NCI-H187 (cell line): Measurements from ENCODE around the gene WDR18.
A peak's percentile ranks its signal among the peaks of the same experiment; 100 is the strongest.

ENCODE experiments used
- DNase-seq, 2 experiments: peaks; one replicate each; lab custom pipeline; 2025; lab: John Stamatoyannopoulos, UW

The WDR18 gene

GRCh38 chr19:984165-984967 is at the start of gene WDR18:
WDR18 (plus strand) TSS chr19:984345; CDS start chr19:984354, 9 bp downstream.
- DNase-seq: peak; percentile 74 to 97

DNA sequence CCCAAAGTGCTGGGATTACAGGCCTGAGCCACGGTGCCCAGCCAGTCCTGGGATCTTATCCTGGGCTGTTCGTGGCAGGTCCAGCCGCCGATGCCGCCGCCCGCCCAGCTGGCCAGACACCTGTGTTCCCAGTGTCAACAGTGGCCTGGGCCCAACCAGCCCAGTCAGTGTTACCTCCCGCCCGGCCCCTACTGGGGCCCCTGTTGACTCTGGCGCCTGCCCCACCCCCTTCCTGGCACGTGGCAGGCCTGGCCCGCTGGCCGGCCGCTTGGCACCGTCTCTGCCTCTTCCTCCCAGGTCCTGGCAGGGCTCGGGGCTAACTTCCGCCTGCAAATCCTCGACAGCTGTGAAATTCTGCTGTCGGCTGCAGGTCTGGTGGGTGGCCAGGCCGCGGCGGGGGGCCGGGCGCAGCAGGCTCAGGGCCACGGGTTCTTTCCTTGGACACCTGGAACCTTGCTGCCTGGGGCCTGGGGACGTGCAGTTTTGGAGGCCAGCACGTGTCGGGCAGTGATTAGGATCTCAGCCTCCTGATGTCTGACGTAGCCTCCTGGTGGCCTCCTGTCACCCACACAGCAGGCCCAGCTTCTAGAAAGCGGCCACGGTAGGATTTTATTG is 49.2 kb upstream of the WDR18 start:
- DNase-seq: no peak

GRCh38 chr19:936175-936546 is 48.0 kb upstream of the WDR18 start:
- DNase-seq: no peak

GRCh38 chr19:937259-937694 is 46.9 kb upstream of the WDR18 start:
- no peak for DNase-seq

GRCh38 chr19:938233-938923 is 45.8 kb upstream of the WDR18 start:
- DNase-seq: no peak

- DNase-seq: no peak
Measured at GRCh38 chr19:939439-939838, 44.7 kb upstream of the WDR18 start.

DNA sequence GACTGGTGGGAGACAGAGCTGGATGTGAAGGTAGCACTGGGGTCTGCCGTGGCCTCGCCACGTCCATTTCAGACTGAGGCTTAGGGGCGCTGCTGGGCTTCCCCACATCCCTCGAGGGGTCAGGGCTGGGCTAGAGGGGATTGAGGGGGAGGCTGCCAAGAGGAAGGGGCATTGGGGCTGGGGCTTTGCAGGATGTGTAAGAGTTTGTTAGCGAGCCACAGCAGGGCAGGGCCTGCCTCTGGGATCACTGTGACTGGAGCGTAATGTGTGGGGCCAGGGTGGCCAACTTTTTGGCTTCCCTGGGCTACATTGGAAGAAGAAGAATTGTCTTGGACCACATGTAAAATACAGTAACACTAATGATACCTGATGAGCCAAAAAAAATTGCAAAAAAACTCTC is 44.2 kb upstream of the WDR18 start:
- no peak for DNase-seq

- DNase-seq: no peak
Measured at GRCh38 chr19:940591-941291, 43.4 kb upstream of the WDR18 start.

GRCh38 chr19:941292-942132 is 42.6 kb upstream of the WDR18 start:
- DNase-seq: no peak

DNA sequence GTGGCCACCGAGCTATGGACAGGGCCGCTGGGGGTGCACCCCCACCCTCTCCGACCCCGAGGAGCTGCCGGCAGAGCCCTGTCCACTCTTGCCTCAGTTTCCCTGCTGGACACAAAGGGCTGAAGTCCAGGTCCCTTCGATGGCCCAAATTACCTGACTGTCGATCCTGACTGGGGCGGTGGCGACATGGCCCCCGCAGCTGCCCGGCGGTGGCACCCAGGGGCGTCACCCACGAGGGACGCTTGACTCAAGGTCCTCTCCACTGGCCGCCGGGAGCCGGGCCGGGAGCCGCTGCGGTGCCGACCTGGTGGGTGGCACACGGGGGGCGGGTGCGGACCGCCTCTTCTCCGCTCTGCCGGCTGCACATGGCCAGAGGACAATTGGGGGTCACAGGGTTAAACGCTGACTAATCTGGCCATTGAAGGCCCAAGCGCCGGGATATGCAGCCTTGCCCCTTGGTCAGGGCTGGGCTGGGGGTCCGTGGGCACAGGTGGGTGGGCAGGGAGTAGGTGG is 42.0 kb upstream of the WDR18 start:
- no peak for DNase-seq

GRCh38 chr19:943551-944170 is 40.5 kb upstream of the WDR18 start:
- no peak for DNase-seq

GRCh38 chr19:944171-944567 is 40.0 kb upstream of the WDR18 start:
- DNase-seq: no peak

DNA sequence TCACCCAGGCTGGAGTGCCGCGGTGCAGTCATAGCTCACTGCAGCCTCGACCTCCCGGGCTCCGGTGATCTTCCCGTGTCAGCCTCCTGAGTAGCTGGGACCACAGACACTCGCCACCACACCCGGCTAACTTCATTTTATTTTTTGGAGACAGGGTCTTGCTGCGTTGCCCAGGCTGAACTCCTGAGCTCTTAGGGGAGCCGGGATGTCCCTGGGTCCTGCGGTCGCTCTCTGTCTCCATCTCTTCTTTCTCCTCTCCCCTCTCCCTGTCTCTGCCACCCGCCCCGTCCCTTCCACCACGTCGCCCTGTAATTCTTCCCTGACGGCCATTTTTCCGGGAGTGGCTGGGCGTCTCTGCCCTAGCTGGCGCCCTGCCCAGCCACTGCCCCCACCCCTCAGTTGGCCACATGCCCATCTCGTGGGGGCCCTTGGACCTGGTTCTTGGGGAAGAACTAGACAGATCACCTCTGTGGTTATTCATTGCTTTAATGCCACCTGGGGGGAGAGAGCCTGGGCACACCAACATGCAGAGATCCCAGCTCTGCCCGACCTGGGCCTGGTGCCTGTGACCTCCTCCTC is 39.4 kb upstream of the WDR18 start:
- DNase-seq: no peak

- DNase-seq: no peak
Measured at GRCh38 chr19:945401-946252, 38.5 kb upstream of the WDR18 start.

- no peak for DNase-seq
Measured at GRCh38 chr19:947090-947706, 36.9 kb upstream of the WDR18 start.

DNA sequence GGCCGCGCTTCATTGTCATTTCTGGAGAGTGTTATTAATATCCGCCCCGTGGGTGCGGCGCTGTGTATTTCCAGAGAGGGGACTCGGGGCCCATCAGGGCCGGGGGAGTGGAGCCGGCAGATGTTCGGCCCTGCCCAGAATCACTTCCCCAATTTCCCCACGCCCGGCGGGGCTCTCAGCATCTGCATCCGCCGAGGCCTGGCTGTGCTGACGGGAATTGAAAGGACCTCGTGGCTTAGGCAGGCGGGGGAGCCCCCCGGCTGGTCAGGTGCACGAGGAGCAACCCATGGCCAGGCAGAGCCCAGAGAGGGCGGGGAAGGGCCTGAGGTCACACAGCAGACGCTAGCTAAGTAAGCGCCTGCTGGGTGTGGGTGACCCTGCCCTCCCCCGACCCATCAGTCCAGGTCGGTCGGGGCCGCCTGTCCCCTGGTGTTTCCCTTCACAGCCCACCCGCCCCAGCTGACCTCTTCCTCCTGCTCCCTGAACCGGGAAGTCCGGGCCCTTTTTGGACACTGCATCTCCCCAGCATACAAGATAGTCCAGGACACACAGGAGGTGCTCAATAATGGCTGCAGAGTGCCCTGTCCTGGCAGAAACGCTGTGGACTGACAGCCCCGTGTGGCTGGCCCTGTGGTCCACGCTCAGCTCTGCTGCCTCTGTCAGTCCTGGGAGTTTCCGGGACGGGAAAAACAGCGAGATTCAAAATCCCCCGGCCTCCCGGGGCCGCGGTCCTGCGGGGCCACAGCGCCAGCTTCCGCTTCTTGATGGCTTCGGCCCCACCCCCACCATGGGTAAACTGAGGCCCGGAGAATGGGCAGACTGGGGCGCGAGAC is 36.2 kb upstream of the WDR18 start:
- DNase-seq: no peak

DNA sequence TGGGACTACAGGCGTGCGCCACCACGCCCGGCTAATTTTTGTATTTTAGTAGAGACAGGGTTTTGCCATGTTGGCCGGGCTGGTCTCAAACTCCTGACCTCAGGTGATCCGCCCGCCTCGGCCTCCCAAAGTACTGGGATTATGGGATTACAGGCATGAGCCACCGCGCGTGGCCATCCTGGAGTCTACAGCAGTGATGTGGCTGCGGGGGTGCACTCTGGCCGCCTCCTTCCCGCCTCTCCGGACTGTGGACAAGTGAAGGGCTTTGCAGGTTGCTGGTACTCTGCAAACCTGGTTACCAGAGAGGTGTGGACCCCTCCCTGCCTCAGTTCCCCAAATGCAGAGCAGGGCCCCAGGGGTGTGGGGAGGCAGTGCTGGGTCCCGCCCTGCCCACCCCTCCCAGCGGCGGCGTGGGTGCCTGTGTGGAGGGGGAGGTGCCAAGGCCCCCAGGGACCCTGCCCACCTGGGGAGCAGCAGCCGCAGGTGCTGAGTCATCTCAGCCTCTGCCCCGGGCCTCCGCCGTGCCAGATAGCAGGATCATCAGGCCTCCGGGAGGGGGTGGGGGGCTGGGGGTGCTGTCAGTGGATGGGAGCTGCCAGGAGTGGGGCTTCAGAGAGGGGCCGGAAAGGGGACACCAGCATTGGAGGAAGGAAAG is 35.2 kb upstream of the WDR18 start:
- DNase-seq: no peak
